Progenitor cell of endocrine pancreas (in vitro differentiated cells): ENCODE data around the gene UBA5. TPM values are rescaled to one million over a fixed set of nuclear protein-coding genes. Genes with fewer than 3 reads are reported as not detected.
A peak's percentile ranks its signal among the peaks of the same experiment; 100 is the strongest.

Experiments
- DNase-seq: peaks from one replicate; pipeline ENCODE4 v3.0.0; 2021; ENCODE audit warnings: low spot score; ENCODE audit not compliant: unreplicated experiment
- H3K27ac Mint-ChIP-seq: 2 replicates; pipeline ENCODE4 v1.8.0; 2021; ENCODE audit warnings: mild to moderate bottlenecking, moderate library complexity, mixed read lengths
- H3K27me3 Mint-ChIP-seq: 2 replicates; pipeline ENCODE4 v1.8.0; 2021; ENCODE audit warnings: mixed read lengths
- H3K36me3 Mint-ChIP-seq: 2 replicates; pipeline ENCODE4 v1.8.0; 2022; ENCODE audit warnings: mixed read lengths; ENCODE audit not compliant: insufficient read depth
- H3K4me1 Mint-ChIP-seq: 2 replicates; pipeline ENCODE4 v1.8.0; 2021; ENCODE audit warnings: low read depth, mixed read lengths
- H3K4me3 Mint-ChIP-seq: 2 replicates; pipeline ENCODE4 v1.8.0; 2021; ENCODE audit warnings: low read depth, mild to moderate bottlenecking, moderate library complexity, mixed read lengths
- H3K9me3 Mint-ChIP-seq: 2 replicates; pipeline ENCODE4 v1.8.0; 2021; ENCODE audit warnings: low read depth, mixed read lengths
- total RNA-seq: library from RNA; stranded (reverse); gene quantifications from 2 replicates; pipeline ENCODE4 v1.2.1, GENCODE V29; 2021
- TF ChIP-seq, protein P1 (sequence below): fragments of 200-600 bp; sonication (generic); IDR thresholded peaks from one replicate; pipeline ENCODE4 v1.5.0; 2021; ENCODE audit warnings: antibody characterized with exemption, mild to moderate bottlenecking; ENCODE audit not compliant: unreplicated experiment

Gene UBA5
- total RNA-seq, 1 donor from 2014 or later: 42.7 TPM

DNA sequence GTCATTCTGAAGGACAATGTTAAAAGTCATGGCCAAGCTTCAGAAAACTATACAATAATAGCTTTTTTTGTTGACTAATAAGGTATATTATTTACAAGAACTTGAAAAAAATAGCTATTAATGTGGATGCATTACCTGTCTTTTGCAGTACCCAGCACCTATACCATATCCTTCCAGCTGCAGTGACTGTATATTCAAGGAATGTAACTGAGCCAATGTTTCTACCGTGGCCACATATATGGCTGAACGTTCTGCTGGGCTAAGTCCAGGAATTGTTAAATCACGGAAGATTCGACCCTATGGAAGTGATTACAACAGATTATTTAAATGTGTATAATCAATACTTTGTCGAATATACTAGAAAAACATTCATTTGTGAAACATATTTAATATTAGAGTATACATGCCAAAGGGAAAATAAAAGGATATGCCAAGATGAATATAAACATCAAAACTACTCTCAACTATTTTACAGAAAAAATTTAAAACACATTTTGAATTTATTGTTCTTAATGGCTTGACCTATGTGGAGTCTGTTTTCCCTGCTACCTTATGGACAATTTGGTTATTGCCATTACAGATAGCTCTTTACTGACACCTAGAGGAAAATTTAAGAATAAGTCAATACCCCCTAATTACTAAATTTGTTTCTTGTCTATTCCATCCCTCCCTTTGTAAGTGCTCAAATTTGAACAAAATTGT is 18.1 kb upstream of the UBA5 start:
- Mint-ChIP-seq H3K9me3 (no peaks in the 10 kb centered on the region), H3K4me3 (no peak overlapping the region), H3K27ac (no peak overlapping the region), H3K27me3 (no peaks in the 10 kb centered on the region), H3K36me3 (peaks cover 3% of the 10 kb centered on the region), H3K4me1 (no peaks in the 10 kb centered on the region)
- DNase-seq: no peak
- TF ChIP-seq, protein P1, sequence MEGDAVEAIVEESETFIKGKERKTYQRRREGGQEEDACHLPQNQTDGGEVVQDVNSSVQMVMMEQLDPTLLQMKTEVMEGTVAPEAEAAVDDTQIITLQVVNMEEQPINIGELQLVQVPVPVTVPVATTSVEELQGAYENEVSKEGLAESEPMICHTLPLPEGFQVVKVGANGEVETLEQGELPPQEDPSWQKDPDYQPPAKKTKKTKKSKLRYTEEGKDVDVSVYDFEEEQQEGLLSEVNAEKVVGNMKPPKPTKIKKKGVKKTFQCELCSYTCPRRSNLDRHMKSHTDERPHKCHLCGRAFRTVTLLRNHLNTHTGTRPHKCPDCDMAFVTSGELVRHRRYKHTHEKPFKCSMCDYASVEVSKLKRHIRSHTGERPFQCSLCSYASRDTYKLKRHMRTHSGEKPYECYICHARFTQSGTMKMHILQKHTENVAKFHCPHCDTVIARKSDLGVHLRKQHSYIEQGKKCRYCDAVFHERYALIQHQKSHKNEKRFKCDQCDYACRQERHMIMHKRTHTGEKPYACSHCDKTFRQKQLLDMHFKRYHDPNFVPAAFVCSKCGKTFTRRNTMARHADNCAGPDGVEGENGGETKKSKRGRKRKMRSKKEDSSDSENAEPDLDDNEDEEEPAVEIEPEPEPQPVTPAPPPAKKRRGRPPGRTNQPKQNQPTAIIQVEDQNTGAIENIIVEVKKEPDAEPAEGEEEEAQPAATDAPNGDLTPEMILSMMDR: peak; percentile 83

DNA sequence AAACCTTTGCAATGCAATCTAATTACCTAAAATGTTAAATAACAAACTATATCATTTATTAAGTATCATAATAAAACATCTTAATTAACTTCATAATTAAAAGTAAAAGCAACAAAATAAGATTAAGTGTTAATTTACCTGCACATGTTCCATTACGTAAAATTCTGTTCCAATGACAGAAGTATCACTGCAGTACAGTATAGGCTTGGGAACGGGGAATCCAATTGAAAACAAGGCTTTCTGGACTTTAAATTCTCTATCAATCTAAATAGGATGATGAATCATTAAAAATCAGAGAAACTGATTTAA is 17.6 kb upstream of the UBA5 start:
- no peaks in the 10 kb centered on the region for H3K9me3 Mint-ChIP-seq
- no peak overlapping the region for H3K4me3 Mint-ChIP-seq
- H3K4me1 Mint-ChIP-seq: no peaks in the 10 kb centered on the region
- H3K27me3 Mint-ChIP-seq: no peaks in the 10 kb centered on the region
- no peak overlapping the region for H3K27ac Mint-ChIP-seq
- TF ChIP-seq, protein P1: peak; percentile 12
- H3K36me3 Mint-ChIP-seq: peaks cover 3% of the 10 kb centered on the region
- DNase-seq: no peak

DNA sequence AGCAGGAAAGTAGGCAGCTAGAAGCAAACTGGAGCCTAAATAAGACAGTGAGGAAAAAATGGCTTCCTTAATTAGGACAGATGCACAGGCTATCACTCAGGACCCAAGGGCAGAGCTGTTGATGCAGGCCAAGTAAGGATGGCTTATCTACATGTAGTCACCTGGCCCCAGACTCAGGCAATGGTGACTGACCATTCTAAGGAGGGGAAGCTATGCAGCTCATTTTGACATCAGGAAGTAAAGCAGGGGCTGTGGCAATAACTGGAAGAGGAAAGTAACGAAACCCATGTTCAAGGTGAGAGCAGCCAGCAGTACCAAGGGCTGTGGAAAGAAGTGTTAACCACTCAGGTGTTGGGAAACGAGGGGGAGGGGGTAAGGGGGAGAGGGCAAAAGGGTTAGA is 16.8 kb upstream of the UBA5 start:
- Mint-ChIP-seq H3K27me3 (no peaks in the 10 kb centered on the region), H3K4me3 (no peak overlapping the region), H3K9me3 (no peaks in the 10 kb centered on the region), H3K4me1 (no peaks in the 10 kb centered on the region), H3K36me3 (peaks cover 3% of the 10 kb centered on the region), H3K27ac (no peak overlapping the region)
- TF ChIP-seq, protein P1: no peak
- DNase-seq: no peak

DNA sequence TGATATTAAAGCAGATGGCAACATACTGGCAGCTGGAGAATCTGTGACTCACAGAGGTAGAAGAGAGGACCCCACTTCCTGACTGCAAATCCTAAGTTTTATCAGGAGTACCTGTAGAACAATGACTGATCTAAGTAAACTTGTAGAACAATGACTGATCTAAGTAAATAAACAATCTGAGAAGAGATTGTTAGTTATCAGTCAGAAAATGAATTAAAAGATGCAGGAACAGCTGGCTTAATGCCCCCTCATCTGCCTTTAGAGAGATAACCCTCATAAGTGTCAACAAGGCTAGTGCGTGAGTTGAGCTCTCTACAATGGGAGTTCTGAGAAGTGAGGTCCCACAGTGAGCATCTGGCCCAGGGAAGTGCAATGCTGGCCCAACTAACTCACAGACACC is 15.1 kb upstream of the UBA5 start:
- Mint-ChIP-seq H3K4me3 (no peak overlapping the region), H3K36me3 (peaks cover 3% of the 10 kb centered on the region), H3K27ac (no peak overlapping the region), H3K9me3 (no peaks in the 10 kb centered on the region), H3K4me1 (peaks cover 11% of the 10 kb centered on the region), H3K27me3 (no peaks in the 10 kb centered on the region)
- TF ChIP-seq, protein P1: no peak
- DNase-seq: no peak

DNA sequence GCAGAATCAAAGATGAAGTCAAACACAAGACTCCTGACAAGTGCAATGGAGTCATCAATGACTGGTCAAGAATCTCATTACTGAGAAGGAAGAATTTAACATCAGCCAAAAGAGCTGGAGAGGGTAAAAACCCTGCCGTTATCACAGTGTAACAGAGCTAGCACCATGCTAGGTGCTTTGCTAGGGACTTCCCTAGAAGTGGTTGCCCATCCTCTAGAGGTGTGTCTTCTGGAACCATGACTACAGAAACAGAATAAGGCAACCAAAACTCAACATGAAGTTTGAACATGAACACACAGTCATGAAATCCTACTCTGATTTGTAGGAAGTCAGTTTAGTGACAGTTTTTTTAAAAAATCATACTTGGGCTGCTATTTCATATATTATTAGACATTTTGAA is 10.0 kb upstream of the UBA5 start:
- peaks cover 2% of the 10 kb centered on the region for H3K36me3 Mint-ChIP-seq
- no peaks in the 10 kb centered on the region for H3K9me3 Mint-ChIP-seq
- peaks cover 11% of the 10 kb centered on the region for H3K4me1 Mint-ChIP-seq
- H3K27me3 Mint-ChIP-seq: no peaks in the 10 kb centered on the region
- TF ChIP-seq, protein P1: no peak
- H3K27ac Mint-ChIP-seq: no peak overlapping the region
- DNase-seq: no peak
- H3K4me3 Mint-ChIP-seq: no peak overlapping the region
